Measurements from ENCODE around the gene SCNN1A. TPM values are rescaled to one million over a fixed set of nuclear protein-coding genes. Genes with fewer than 3 reads are reported as not detected.

The SCNN1A gene
- total RNA-seq, 3 donors from 2014 or later, result 1.3 to 175 (median 93.7) TPM

- H3K36me3 ChIP-seq, result no peaks in the 10 kb centered on the region
- DNase-seq (ENCODE audit: low spot score in 2 of 2), result no peak
- H3K27ac ChIP-seq, result peak overlapping the region; percentile 91 to 92
- intact Hi-C loops (cut with DNase I; ENCODE audit: low total_unique reads), result no loop called here
- H3K4me1 ChIP-seq, result peaks cover 13 to 16% of the 10 kb centered on the region in 2 donors
- TF ChIP-seq POLR2A (IDR thresholded peaks at IDR 0.05) (no peak), POLR2AphosphoS5 (IDR thresholded peaks at IDR 0.05) (no peak), CTCF (IDR thresholded peaks at IDR 0.05) (no peak)
- no peak overlapping the region for H3K4me3 ChIP-seq
- H3K27me3 ChIP-seq, result no peaks in the 10 kb centered on the region
- H3K9me3 ChIP-seq, result no peaks in the 10 kb centered on the region
Measured at GRCh38 chr12:6322352-6322751, 53.0 kb downstream of the SCNN1A start.

GRCh38 chr12:6321905-6322304 lies 53.5 kb downstream of the SCNN1A start:
- H3K4me3 ChIP-seq, result no peak overlapping the region
- peaks cover 13 to 16% of the 10 kb centered on the region in 2 donors for H3K4me1 ChIP-seq
- peak overlapping the region; percentile 91 to 92 for H3K27ac ChIP-seq
- intact Hi-C loops (cut with DNase I; ENCODE audit: low total_unique reads), result no loop called here
- DNase-seq (ENCODE audit: low spot score in 2 of 2), result peak in 1 of 2 donors; percentile 60
- H3K9me3 ChIP-seq, result no peaks in the 10 kb centered on the region
- H3K36me3 ChIP-seq, result no peaks in the 10 kb centered on the region
- TF ChIP-seq POLR2AphosphoS5 (IDR thresholded peaks at IDR 0.05), result peak in 2 of 3 donors; percentile 18 to 30
- no peak for TF ChIP-seq POLR2A (IDR thresholded peaks at IDR 0.05)
- H3K27me3 ChIP-seq, result no peaks in the 10 kb centered on the region

GRCh38 chr12:6319446-6319845 lies 55.9 kb downstream of the SCNN1A start:
- Histone ChIP-seq H3K9me3 (no peaks in the 10 kb centered on the region), H3K27me3 (no peaks in the 10 kb centered on the region), H3K4me3 (no peak overlapping the region), H3K4me1 (peaks cover 13 to 15% of the 10 kb centered on the region in 2 donors), H3K27ac (no peak overlapping the region), H3K36me3 (no peaks in the 10 kb centered on the region)
- no peak for TF ChIP-seq POLR2A (IDR thresholded peaks at IDR 0.05)
- no peak for TF ChIP-seq POLR2AphosphoS5 (IDR thresholded peaks at IDR 0.05)
- TF ChIP-seq CTCF (IDR thresholded peaks at IDR 0.05), result no peak
- intact Hi-C loops (cut with DNase I; ENCODE audit: low total_unique reads), result no loop called here
- DNase-seq (ENCODE audit: low spot score in 2 of 2), result no peak

GRCh38 chr12:6318440-6318879 lies 56.9 kb downstream of the SCNN1A start:
- intact Hi-C loops (cut with DNase I; ENCODE audit: low total_unique reads), result no loop called here
- DNase-seq (ENCODE audit: low spot score in 2 of 2), result no peak
- H3K9me3 ChIP-seq, result no peaks in the 10 kb centered on the region

GRCh38 chr12:6317693-6318439 lies 57.5 kb downstream of the SCNN1A start:
- Histone ChIP-seq H3K4me3 (no peak overlapping the region), H3K27me3 (no peaks in the 10 kb centered on the region), H3K4me1 (peaks cover 5 to 13% of the 10 kb centered on the region in 2 donors), H3K36me3 (no peaks in the 10 kb centered on the region), H3K9me3 (no peaks in the 10 kb centered on the region), H3K27ac (no peak overlapping the region)
- TF ChIP-seq CTCF (IDR thresholded peaks at IDR 0.05), result no peak
- TF ChIP-seq POLR2AphosphoS5 (IDR thresholded peaks at IDR 0.05), result no peak
- TF ChIP-seq POLR2A (IDR thresholded peaks at IDR 0.05), result no peak
- intact Hi-C loops (cut with DNase I; ENCODE audit: low total_unique reads), result no loop called here
- DNase-seq (ENCODE audit: low spot score in 2 of 2), result no peak

More at GRCh38 chr12:6318440-6318879, 56.9 kb downstream of the SCNN1A start:
- Histone ChIP-seq H3K27me3 (no peaks in the 10 kb centered on the region), H3K4me1 (peaks cover 7 to 9% of the 10 kb centered on the region in 2 donors), H3K36me3 (no peaks in the 10 kb centered on the region), H3K4me3 (no peak overlapping the region), H3K27ac (no peak overlapping the region)
- no peak for TF ChIP-seq POLR2A (IDR thresholded peaks at IDR 0.05)
- TF ChIP-seq POLR2AphosphoS5 (IDR thresholded peaks at IDR 0.05), result no peak
- TF ChIP-seq CTCF (IDR thresholded peaks at IDR 0.05), result no peak
